OCI-LY7 (cell line): Measurements from ENCODE around the gene PIMREG. TPM values are rescaled to one million over a fixed set of nuclear protein-coding genes. Genes with fewer than 3 reads are reported as not detected.

Source experiments
- BruUV-seq: library from RNA; stranded (reverse); fragments of 400-500 nt; replicated peaks from 2 replicates; lab custom pipeline; 2021; lab: Mats Ljungman, UMichigan
- CTCF ChIA-PET: fragments of 300-600 bp; sonication (Branson Sonifier 250); formaldehyde crosslinking; loops from one replicate; lab custom pipeline; 2022; ENCODE audit warnings: antibody characterized with exemption; ENCODE audit not compliant: unreplicated experiment; lab: Charles Lee
- POLR2A ChIA-PET: fragments of 300-600 bp; sonication (Branson Sonifier 250); formaldehyde crosslinking; loops from one replicate; lab custom pipeline; 2022; ENCODE audit warnings: antibody characterized with exemption; lab: Charles Lee
- DNase-seq: peaks from one replicate; pipeline ENCODE4 v3.0.0-alpha.2; 2015; ENCODE audit warnings: low spot score
- H2AFZ ChIP-seq: fragments of 200-600 bp; sonication (generic), shearing (Covaris generic); 2 replicates; pipeline ENCODE4 v1.6.1; 2014; ENCODE audit warnings: mild to moderate bottlenecking, antibody characterized with exemption, low read length, moderate library complexity
- H3K27ac ChIP-seq: fragments of 200-600 bp; sonication (generic); 2 replicates; pipeline ENCODE4 v1.5.1; 2014; ENCODE audit warnings: mixed run types, low read depth, mild to moderate bottlenecking, moderate library complexity, low read length, inconsistent platforms; ENCODE audit not compliant: poor library complexity, severe bottlenecking
- H3K36me3 ChIP-seq: fragments of 200-600 bp; sonication (generic); 2 replicates; pipeline ENCODE4 v1.6.1; 2014; ENCODE audit warnings: mild to moderate bottlenecking, antibody characterized with exemption, low read length, moderate library complexity, mixed read lengths; ENCODE audit not compliant: insufficient read depth
- H3K4me1 ChIP-seq: fragments of 200-600 bp; sonication (generic); 2 replicates; pipeline ENCODE4 v1.5.1; 2014; ENCODE audit warnings: mild to moderate bottlenecking, low read length; ENCODE audit not compliant: insufficient read depth, poor library complexity, severe bottlenecking
- H3K4me2 ChIP-seq: fragments of 200-600 bp; sonication (generic); 2 replicates; pipeline ENCODE4 v1.6.1; 2014; ENCODE audit warnings: mild to moderate bottlenecking, low read length
- H3K4me3 ChIP-seq: fragments of 200-600 bp; sonication (generic); 2 replicates; pipeline ENCODE4 v1.5.1; 2014; ENCODE audit warnings: mild to moderate bottlenecking, low read depth, low read length; ENCODE audit not compliant: poor library complexity, severe bottlenecking
- H3K79me2 ChIP-seq: fragments of 200-600 bp; sonication (generic); 2 replicates; pipeline ENCODE4 v1.6.1; 2016; ENCODE audit warnings: low read depth, mild to moderate bottlenecking, low read length, moderate library complexity, mixed read lengths; ENCODE audit not compliant: insufficient read depth
- H3K9me2 ChIP-seq: fragments of 200-600 bp; sonication (generic); 2 replicates; pipeline ENCODE4 v1.6.1; 2016; ENCODE audit warnings: mild to moderate bottlenecking, low read length, mixed read lengths; ENCODE audit not compliant: insufficient read depth
- H3K9me3 ChIP-seq: fragments of 200-600 bp; sonication (generic); 2 replicates; pipeline ENCODE4 v1.6.1; 2014; ENCODE audit warnings: mild to moderate bottlenecking, mixed run types, low read length, mixed read lengths
- H4K20me1 ChIP-seq: fragments of 200-600 bp; sonication (generic); 2 replicates; pipeline ENCODE4 v1.6.1; 2014; ENCODE audit warnings: mild to moderate bottlenecking, antibody characterized with exemption, low read length, moderate library complexity, mixed read lengths; ENCODE audit not compliant: insufficient read depth
- CTCF ChIP-seq: fragments of 200-600 bp; sonication (generic); conservative IDR thresholded peaks from 2 replicates; pipeline ENCODE4 v1.5.1; 2014; ENCODE audit warnings: mild to moderate bottlenecking, antibody characterized with exemption, low read length, moderate library complexity, mixed read lengths
- EZH2phosphoT487 ChIP-seq: fragments of 200-600 bp; sonication (generic); IDR thresholded peaks from 2 replicates; pipeline ENCODE4 v1.6.1; 2018; ENCODE audit warnings: low read depth, borderline replicate concordance, mild to moderate bottlenecking, mixed run types, antibody characterized with exemption, low read length, moderate library complexity, mixed read lengths
- intact Hi-C: fragments of 100-400 bp; cut with micrococcal nuclease; formaldehyde crosslinking; loops from one replicate; pipeline ENCODE4 v1.10.0; 2022; ENCODE audit not compliant: unreplicated experiment
- total RNA-seq, 2 experiments: library from RNA; depleted of rRNA in 1 of 2; stranded (reverse); fragments of >200 nt in 1 of 2; shearing (Covaris generic) in 1 of 2; gene quantifications; 2 replicates each; pipeline ENCODE4 v1.2.3, GENCODE V29; 2014 to 2022

PIMREG gene
- total RNA-seq, 2 experiments from 2014 or later = 22.7 to 39.4 TPM

- Histone ChIP-seq H3K9me2 (no peaks in the 10 kb centered on the region), H2AFZ (no peak overlapping the region), H3K27ac (no peak overlapping the region), H3K4me1 (peaks cover 15% of the 10 kb centered on the region), H4K20me1 (no peaks in the 10 kb centered on the region), H3K9me3 (no peaks in the 10 kb centered on the region), H3K4me3 (no peak overlapping the region), H3K4me2 (no peak overlapping the region), H3K36me3 (no peaks in the 10 kb centered on the region), H3K79me2 (no peaks in the 10 kb centered on the region)
- intact Hi-C loops = no loop called here
- POLR2A ChIA-PET = no interaction called here
- BruUV-seq = no TSS peak
- TF ChIP-seq EZH2phosphoT487 (no peak), CTCF (no peak)
- CTCF ChIA-PET = no interaction called here
- DNase-seq = no peak
These were observed 8.4 kb downstream of the PIMREG start for GRCh38 chr17:6452471-6453266.

- H3K9me3 ChIP-seq = no peaks in the 10 kb centered on the region
- no peak for DNase-seq
- no peak overlapping the region for H2AFZ ChIP-seq
- TF ChIP-seq CTCF (no peak), EZH2phosphoT487 (no peak)
- ChIA-PET POLR2A (no interaction called here), CTCF (no interaction called here)
- H3K4me2 ChIP-seq = no peak overlapping the region
- BruUV-seq = no TSS peak
- intact Hi-C loops = no loop called here
- H3K9me2 ChIP-seq = no peaks in the 10 kb centered on the region
- no peak overlapping the region for H3K4me3 ChIP-seq
- H3K36me3 ChIP-seq = no peaks in the 10 kb centered on the region
- H3K27ac ChIP-seq = no peak overlapping the region
- no peaks in the 10 kb centered on the region for H4K20me1 ChIP-seq
- peaks cover 15% of the 10 kb centered on the region for H3K4me1 ChIP-seq
- no peaks in the 10 kb centered on the region for H3K79me2 ChIP-seq
These were observed 9.2 kb downstream of the PIMREG start for GRCh38 chr17:6453279-6454024.
